ENCODE measurements around the gene MSN.

The MSN gene

DNA sequence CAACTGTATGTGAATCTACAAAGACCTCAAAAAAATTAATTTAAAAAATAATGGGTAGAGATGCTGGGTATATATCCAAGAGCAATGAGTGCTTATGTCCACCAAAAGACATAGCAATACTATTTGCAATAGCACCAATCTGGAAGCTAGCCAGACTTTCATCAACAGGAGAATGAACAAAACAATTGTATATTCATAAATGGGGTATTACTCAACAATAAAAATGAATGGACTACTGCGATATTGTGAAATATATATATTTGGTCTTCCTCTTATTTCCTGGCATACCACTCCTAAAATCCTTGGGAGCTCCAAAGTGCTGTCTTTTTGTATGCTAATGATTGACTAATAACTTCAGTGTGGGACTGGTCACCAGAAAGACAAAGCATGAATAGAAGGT lies 77.5 kb downstream of the MSN start:
- ATAC-seq (ENCODE audit: insufficient read depth, low read depth) = no peak
- no peak overlapping the region for H2AFZ ChIP-seq (ENCODE audit: low read depth, low read length)
- H3K27me3 ChIP-seq (ENCODE audit: insufficient read depth, low read length, poor library complexity) = no peaks in the 10 kb centered on the region
- no peak overlapping the region for H3K4me3 ChIP-seq (ENCODE audit: low read depth in 1 of 2, low read length in 2 of 2)
- no peaks in the 10 kb centered on the region for H3K79me2 ChIP-seq (ENCODE audit: insufficient read depth, low read length)
- no peak overlapping the region for H3K4me2 ChIP-seq (ENCODE audit: insufficient read depth, low read length)
- no peak overlapping the region for H3K27ac ChIP-seq (ENCODE audit: low read length)
- H3K9me3 ChIP-seq (ENCODE audit: insufficient read depth, low read length, severe bottlenecking) = no peaks in the 10 kb centered on the region
- TF ChIP-seq EZH2 (IDR thresholded peaks at IDR 0.05; ENCODE audit: borderline replicate concordance, low read depth, low read length, severe bottlenecking) (no peak), CTCF (IDR thresholded peaks at IDR 0.05; ENCODE audit: borderline replicate concordance, extremely low read depth, low read length, poor library complexity, severe bottlenecking) (no peak)
- no peaks in the 10 kb centered on the region for H4K20me1 ChIP-seq (ENCODE audit: insufficient read depth, low read length)
- DNase-seq = no peak
- H3K36me3 ChIP-seq (ENCODE audit: insufficient read depth, low read length) = peaks cover 30% of the 10 kb centered on the region
- no peak overlapping the region for H3K9ac ChIP-seq (ENCODE audit: low read depth, low read length)
- H3K4me1 ChIP-seq (ENCODE audit: insufficient read depth, low read length) = no peaks in the 10 kb centered on the region

DNA sequence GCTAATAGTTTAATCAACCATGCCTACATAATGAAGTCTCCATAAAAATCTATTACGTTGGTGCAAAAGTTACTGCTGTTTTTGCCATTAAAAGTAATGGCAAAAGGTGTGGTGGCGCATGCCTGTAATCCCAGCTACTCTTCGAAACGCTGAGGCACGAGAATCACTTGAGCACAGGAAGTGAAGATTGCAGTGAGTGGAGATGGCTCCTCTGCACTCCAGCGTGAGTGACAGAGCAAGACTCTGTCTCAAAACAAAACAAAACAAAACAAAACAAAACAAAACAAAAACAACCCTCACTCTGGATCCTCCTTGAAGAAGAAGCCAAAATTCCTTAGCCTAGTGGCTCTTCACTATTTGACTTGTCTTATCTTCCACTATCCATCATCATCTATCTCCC lies 78.0 kb downstream of the MSN start:
- ATAC-seq (ENCODE audit: insufficient read depth, low read depth) (0 out of 3 replicates have a peak, but pooled peaks have one; percentile 45), DNase-seq (no peak)
- Histone ChIP-seq H4K20me1 (ENCODE audit: insufficient read depth, low read length) (no peaks in the 10 kb centered on the region), H3K4me3 (ENCODE audit: low read depth in 1 of 2, low read length in 2 of 2) (no peak overlapping the region), H3K27ac (ENCODE audit: low read length) (no peak overlapping the region), H3K36me3 (ENCODE audit: insufficient read depth, low read length) (peaks cover 25% of the 10 kb centered on the region), H3K9ac (ENCODE audit: low read depth, low read length) (no peak overlapping the region), H3K27me3 (ENCODE audit: insufficient read depth, low read length, poor library complexity) (no peaks in the 10 kb centered on the region), H3K4me2 (ENCODE audit: insufficient read depth, low read length) (no peak overlapping the region), H3K4me1 (ENCODE audit: insufficient read depth, low read length) (peaks cover 4% of the 10 kb centered on the region), H2AFZ (ENCODE audit: low read depth, low read length) (no peak overlapping the region), H3K9me3 (ENCODE audit: insufficient read depth, low read length, severe bottlenecking) (no peaks in the 10 kb centered on the region), H3K79me2 (ENCODE audit: insufficient read depth, low read length) (no peaks in the 10 kb centered on the region)
- TF ChIP-seq CTCF (IDR thresholded peaks at IDR 0.05; ENCODE audit: borderline replicate concordance, extremely low read depth, low read length, poor library complexity, severe bottlenecking) (no peak), EZH2 (IDR thresholded peaks at IDR 0.05; ENCODE audit: borderline replicate concordance, low read depth, low read length, severe bottlenecking) (no peak)

GRCh38 chrX:65745992-65746391 lies 78.5 kb downstream of the MSN start:
- H3K27ac ChIP-seq (ENCODE audit: low read length) = no peak overlapping the region
- H3K4me3 ChIP-seq (ENCODE audit: low read depth in 1 of 2, low read length in 2 of 2) = no peak overlapping the region
- peaks cover 20% of the 10 kb centered on the region; the same call in 1 of the 2 replicates for H3K36me3 ChIP-seq (ENCODE audit: insufficient read depth, low read length)
- H3K9ac ChIP-seq (ENCODE audit: low read depth, low read length) = no peak overlapping the region
- no peak for ATAC-seq (ENCODE audit: insufficient read depth, low read depth)
- no peak overlapping the region for H3K4me2 ChIP-seq (ENCODE audit: insufficient read depth, low read length)
- H3K79me2 ChIP-seq (ENCODE audit: insufficient read depth, low read length) = no peaks in the 10 kb centered on the region
- H4K20me1 ChIP-seq (ENCODE audit: insufficient read depth, low read length) = no peaks in the 10 kb centered on the region
- peak; percentile 17 for DNase-seq
- H3K27me3 ChIP-seq (ENCODE audit: insufficient read depth, low read length, poor library complexity) = no peaks in the 10 kb centered on the region
- H3K4me1 ChIP-seq (ENCODE audit: insufficient read depth, low read length) = peaks cover 10% of the 10 kb centered on the region
- TF ChIP-seq CTCF (IDR thresholded peaks at IDR 0.05; ENCODE audit: borderline replicate concordance, extremely low read depth, low read length, poor library complexity, severe bottlenecking) = peak; percentile 50
- TF ChIP-seq EZH2 (IDR thresholded peaks at IDR 0.05; ENCODE audit: borderline replicate concordance, low read depth, low read length, severe bottlenecking) = no peak
- no peak overlapping the region for H2AFZ ChIP-seq (ENCODE audit: low read depth, low read length)
- H3K9me3 ChIP-seq (ENCODE audit: insufficient read depth, low read length, severe bottlenecking) = no peaks in the 10 kb centered on the region

Data from DND-41 (cell line).